ENCODE measurements around the gene UBA1. TPM values are rescaled to one million over a fixed set of nuclear protein-coding genes. Genes with fewer than 3 reads are reported as not detected.

The UBA1 gene
- total RNA-seq, 1 experiment from 2014 or later, result 275 TPM

DNA sequence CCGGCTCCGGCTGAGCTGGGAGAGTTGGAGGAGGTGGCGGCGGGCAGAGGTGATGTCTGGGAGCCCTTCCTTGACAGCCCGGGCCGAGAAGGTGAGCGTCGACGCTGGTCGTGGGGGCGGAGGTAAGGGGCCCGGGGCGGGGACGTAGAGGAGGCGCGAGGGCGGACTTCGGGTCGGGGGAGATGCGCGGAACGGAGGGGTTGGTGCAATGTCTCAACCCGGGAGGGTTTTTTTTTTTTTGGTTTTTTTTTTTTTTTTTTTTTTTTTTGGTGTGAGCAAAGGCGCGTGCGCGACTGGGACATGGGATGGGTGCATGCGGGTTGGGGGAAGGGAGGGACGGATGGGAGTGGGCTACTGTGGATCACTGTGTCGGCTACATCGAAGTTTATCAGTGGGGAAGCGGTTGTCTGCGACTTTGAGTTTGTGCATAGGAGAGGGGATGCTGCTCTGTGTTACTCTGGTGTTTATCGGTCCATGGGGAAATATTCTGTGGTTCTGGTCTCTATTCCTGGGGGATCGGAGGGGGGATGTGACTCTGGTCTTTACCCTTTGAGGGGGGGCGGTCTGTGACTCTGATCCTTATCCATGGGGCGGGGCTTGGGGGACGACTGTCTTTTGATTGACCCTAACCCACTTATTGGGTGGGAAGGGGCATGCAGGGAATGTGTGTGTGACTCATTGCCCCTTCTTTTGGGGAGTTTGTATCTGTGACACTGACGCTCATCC is 48.1 kb upstream of the UBA1 start:
- TF ChIP-seq FOSL1 (IDR thresholded peaks at IDR 0.05; ENCODE audit: low read depth) (no peak), ELF1 (IDR thresholded peaks at IDR 0.05; ENCODE audit: borderline replicate concordance, low read depth) (no peak), CEBPB (IDR thresholded peaks at IDR 0.05; ENCODE audit: low read depth) (no peak), REST (IDR thresholded peaks at IDR 0.05; ENCODE audit: low read depth) (no peak), JUND (IDR thresholded peaks at IDR 0.05) (no peak), CBX3 (IDR thresholded peaks at IDR 0.05; ENCODE audit: low read depth) (no peak), MAX (IDR thresholded peaks at IDR 0.05) (no peak), EGR1 (IDR thresholded peaks at IDR 0.05; ENCODE audit: low read depth) (no peak), ZFX (IDR thresholded peaks at IDR 0.05) (no peak), POLR2A (IDR thresholded peaks at IDR 0.05; ENCODE audit: borderline replicate concordance, extremely low read depth, insufficient read depth, insufficient read length) (no peak), EZH2 (IDR thresholded peaks at IDR 0.05) (no peak), ZNF274 (IDR thresholded peaks at IDR 0.05; ENCODE audit: low read depth, low read length) (no peak), EZH2phosphoT487 (IDR thresholded peaks at IDR 0.05; ENCODE audit: borderline replicate concordance) (no peak), ZBTB33 (IDR thresholded peaks at IDR 0.05; ENCODE audit: extremely low read depth, insufficient replicate concordance, low read length) (no peak), SP1 (IDR thresholded peaks at IDR 0.05; ENCODE audit: low read depth) (no peak), POLR2AphosphoS5 (IDR thresholded peaks at IDR 0.05; ENCODE audit: low read depth, low read length) (no peak), YY1 (IDR thresholded peaks at IDR 0.05; ENCODE audit: extremely low read depth, insufficient replicate concordance, low read depth, low read length) (no peak), SIN3A (IDR thresholded peaks at IDR 0.05; ENCODE audit: low read depth) (no peak), RAD21 (IDR thresholded peaks at IDR 0.05; ENCODE audit: low read depth) (no peak)
- TF ChIP-seq, protein P1, sequence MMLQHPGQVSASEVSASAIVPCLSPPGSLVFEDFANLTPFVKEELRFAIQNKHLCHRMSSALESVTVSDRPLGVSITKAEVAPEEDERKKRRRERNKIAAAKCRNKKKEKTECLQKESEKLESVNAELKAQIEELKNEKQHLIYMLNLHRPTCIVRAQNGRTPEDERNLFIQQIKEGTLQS (IDR thresholded peaks at IDR 0.05), result no peak
- H3K4me1 ChIP-seq (ENCODE audit: control insufficient read depth in 1 of 2, insufficient read depth in 2 of 2, low read length in 2 of 2), result peaks cover 0 to 13% of the 10 kb centered on the region in 2 experiments; a peak in 2 of 4 replicates
- no peaks in the 10 kb centered on the region for H3K9me3 ChIP-seq (ENCODE audit: control insufficient read depth in 1 of 2, insufficient read depth in 1 of 2, low read depth in 1 of 2, low read length in 2 of 2)
- peak overlapping the region; percentile 79 for H3K27ac ChIP-seq (ENCODE audit: low read depth, low read length)
- H3K27me3 ChIP-seq (ENCODE audit: insufficient read depth, low read length), result no peaks in the 10 kb centered on the region
- ChIA-PET POLR2A (interaction anchor here (0.6 to 1.5 kb wide), 5 partner anchors 11 to 45 kb away, joined by 4 to 12 read pairs (median 7); no protein-coding TSS in a partner anchor), CTCF (interaction anchor here (1.2 to 1.9 kb wide), 7 partner anchors 10 to 113 kb away, joined by 3 to 14 read pairs (median 4); no protein-coding TSS in a partner anchor), RAD21 (ENCODE audit: low non-redundant PET in 1 of 2, low total read pairs in 2 of 2, uncharacterized antibody in 2 of 2, unreplicated experiment in 2 of 2) (no interaction called here)
- no peaks in the 10 kb centered on the region; a peak in 1 of 4 replicates for H3K36me3 ChIP-seq (ENCODE audit: control insufficient read depth in 1 of 2, insufficient read depth in 2 of 2, low read length in 2 of 2)
- peak overlapping the region; percentile 89 for H3K4me2 ChIP-seq (ENCODE audit: low read length)
- H4K20me1 ChIP-seq (ENCODE audit: insufficient read depth), result no peaks in the 10 kb centered on the region
- ATAC-seq, result peak; percentile 36
- intact Hi-C loops (cut with micrococcal nuclease), result no loop called here
- peak overlapping the region; percentile 65 to 77 for H3K4me3 ChIP-seq (replicated peaks in 1 of 2; ENCODE audit: low read depth in 1 of 2, low read length in 2 of 2)
- H2AFZ ChIP-seq (ENCODE audit: low read depth, low read length, poor library complexity, severe bottlenecking), result no peak overlapping the region
- H3K79me2 ChIP-seq (ENCODE audit: insufficient read depth, low read length), result peaks cover 64% of the 10 kb centered on the region
- no peaks in the 10 kb centered on the region for H3K9me2 ChIP-seq (ENCODE audit: insufficient read depth)
- peak overlapping the region; percentile 84 for H3K9ac ChIP-seq (ENCODE audit: low read length)
- TSS peak; percentile 55 for BruUV-seq (replicated peaks)
- no peak for DNase-seq (ENCODE audit: low read depth, low spot score)
